Measurements from ENCODE around the gene C2.

GRCh38 chr6:31968791-31969711 lies 41.5 kb downstream of the C2 start:
- TF ChIP-seq CTCF (IDR thresholded peaks at IDR 0.05 in 8 of 11, conservative IDR thresholded peaks at IDR 0.05 in 3 of 11), result no peak
- TF ChIP-seq POLR2A (IDR thresholded peaks at IDR 0.05), result no peak
